Esophagus muscularis mucosa (tissue), 3 donors: ENCODE results near the gene LPCAT2.

Experiments
- POLR2A ChIP-seq: fragments of 450-650 bp; IDR thresholded peaks from one replicate; pipeline ENCODE4 v1.6.1; 2017; ENCODE audit warnings: antibody characterized with exemption, moderate library complexity, mild to moderate bottlenecking, low read depth
- TF ChIP-seq, protein P1 (sequence below), 3 experiments: fragments of 200-600 bp in 2 of 3; fragments of 450-650 bp in 1 of 3; sonication (generic) in 2 of 3; IDR thresholded peaks; one replicate each; pipeline ENCODE4 v1.5.1; 2017 to 2019; ENCODE audit warnings: antibody characterized with exemption in 3 of 3, mild to moderate bottlenecking in 2 of 3, moderate library complexity in 1 of 3

DNA sequence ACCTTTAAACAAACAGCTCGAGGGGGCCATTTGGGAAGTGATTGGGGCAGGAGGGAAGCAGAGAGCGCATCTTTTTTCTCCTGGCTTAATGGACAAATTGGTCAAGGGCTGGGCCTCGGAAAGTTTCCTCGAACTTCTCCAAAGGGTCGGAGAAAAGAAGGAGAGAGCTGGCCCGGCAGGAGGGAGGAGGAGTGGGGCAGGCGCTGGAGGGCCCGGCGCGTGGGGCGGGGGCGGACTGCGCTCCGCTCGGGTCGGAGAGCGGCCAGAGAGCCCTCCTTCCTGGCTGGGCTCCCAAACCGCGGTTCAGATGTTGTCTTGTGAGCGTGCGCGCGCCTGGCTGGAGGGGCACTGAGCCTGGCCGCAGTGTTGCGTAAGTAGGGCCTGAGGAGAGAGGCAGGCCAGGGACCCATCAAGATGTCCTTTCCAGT is 28.6 kb upstream of the LPCAT2 start:
- TF ChIP-seq, protein P1, sequence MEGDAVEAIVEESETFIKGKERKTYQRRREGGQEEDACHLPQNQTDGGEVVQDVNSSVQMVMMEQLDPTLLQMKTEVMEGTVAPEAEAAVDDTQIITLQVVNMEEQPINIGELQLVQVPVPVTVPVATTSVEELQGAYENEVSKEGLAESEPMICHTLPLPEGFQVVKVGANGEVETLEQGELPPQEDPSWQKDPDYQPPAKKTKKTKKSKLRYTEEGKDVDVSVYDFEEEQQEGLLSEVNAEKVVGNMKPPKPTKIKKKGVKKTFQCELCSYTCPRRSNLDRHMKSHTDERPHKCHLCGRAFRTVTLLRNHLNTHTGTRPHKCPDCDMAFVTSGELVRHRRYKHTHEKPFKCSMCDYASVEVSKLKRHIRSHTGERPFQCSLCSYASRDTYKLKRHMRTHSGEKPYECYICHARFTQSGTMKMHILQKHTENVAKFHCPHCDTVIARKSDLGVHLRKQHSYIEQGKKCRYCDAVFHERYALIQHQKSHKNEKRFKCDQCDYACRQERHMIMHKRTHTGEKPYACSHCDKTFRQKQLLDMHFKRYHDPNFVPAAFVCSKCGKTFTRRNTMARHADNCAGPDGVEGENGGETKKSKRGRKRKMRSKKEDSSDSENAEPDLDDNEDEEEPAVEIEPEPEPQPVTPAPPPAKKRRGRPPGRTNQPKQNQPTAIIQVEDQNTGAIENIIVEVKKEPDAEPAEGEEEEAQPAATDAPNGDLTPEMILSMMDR (IDR thresholded peaks at IDR 0.05): no peak
- peak; percentile 12 for TF ChIP-seq POLR2A
